Dendritic cell treated with granulocyte-macrophage colony-stimulating factor and Interleukin-4, amounts not matched to agents 40 ng/mL and 50 ng/mL, for 4 days (primary cell): ENCODE data around the gene RHEBL1.

Experiments
- H3K27ac Mint-ChIP-seq: one replicate; pipeline ENCODE4 v1.8.0; 2022; ENCODE audit warnings: mild to moderate bottlenecking, mixed read lengths
- H3K27me3 Mint-ChIP-seq: one replicate; pipeline ENCODE4 v1.8.0; 2022; ENCODE audit warnings: mild to moderate bottlenecking, mixed read lengths
- H3K36me3 Mint-ChIP-seq: one replicate; pipeline ENCODE4 v1.8.0; 2022; ENCODE audit warnings: low read depth, mixed read lengths
- H3K4me1 Mint-ChIP-seq: one replicate; pipeline ENCODE4 v1.8.0; 2022; ENCODE audit warnings: low read depth, mixed read lengths
- H3K4me3 Mint-ChIP-seq: one replicate; pipeline ENCODE4 v1.8.0; 2022; ENCODE audit warnings: mild to moderate bottlenecking, moderate library complexity, mixed read lengths
- H3K9me3 Mint-ChIP-seq: one replicate; pipeline ENCODE4 v1.8.0; 2022; ENCODE audit warnings: mixed read lengths
- intact Hi-C: fragments of 100-400 bp; cut with micrococcal nuclease; formaldehyde crosslinking; loops from one replicate; pipeline ENCODE4 v1.15.0; 2022

Gene RHEBL1

GRCh38 chr12:49031573-49032161 lies 38.1 kb downstream of the RHEBL1 start:
- intact Hi-C loops = no loop called here
- H3K27ac Mint-ChIP-seq = no peak overlapping the region
- peaks cover 23% of the 10 kb centered on the region for H3K4me1 Mint-ChIP-seq
- H3K9me3 Mint-ChIP-seq = no peaks in the 10 kb centered on the region
- no peak overlapping the region for H3K4me3 Mint-ChIP-seq
- peaks cover 100% of the 10 kb centered on the region for H3K36me3 Mint-ChIP-seq
- H3K27me3 Mint-ChIP-seq = no peaks in the 10 kb centered on the region

- peaks cover 100% of the 10 kb centered on the region for H3K36me3 Mint-ChIP-seq
- no peak overlapping the region for H3K4me3 Mint-ChIP-seq
- no peaks in the 10 kb centered on the region for H3K9me3 Mint-ChIP-seq
- intact Hi-C loops = no loop called here
- peaks cover 23% of the 10 kb centered on the region for H3K4me1 Mint-ChIP-seq
- no peak overlapping the region for H3K27ac Mint-ChIP-seq
- H3K27me3 Mint-ChIP-seq = no peaks in the 10 kb centered on the region
Observed at GRCh38 chr12:49030714-49031572, 38.8 kb downstream of the RHEBL1 start.

- intact Hi-C loops = no loop called here
- no peak overlapping the region for H3K27ac Mint-ChIP-seq
- H3K27me3 Mint-ChIP-seq = no peaks in the 10 kb centered on the region
- H3K9me3 Mint-ChIP-seq = no peaks in the 10 kb centered on the region
- no peak overlapping the region for H3K4me3 Mint-ChIP-seq
- H3K4me1 Mint-ChIP-seq = peaks cover 23% of the 10 kb centered on the region
- H3K36me3 Mint-ChIP-seq = peaks cover 99% of the 10 kb centered on the region
Observed at GRCh38 chr12:49030119-49030518, 39.7 kb downstream of the RHEBL1 start.

GRCh38 chr12:49028666-49029275 lies 41.0 kb downstream of the RHEBL1 start:
- intact Hi-C loops = no loop called here

GRCh38 chr12:49027846-49028555 lies 41.8 kb downstream of the RHEBL1 start:
- Mint-ChIP-seq H3K27me3 (no peaks in the 10 kb centered on the region), H3K27ac (peak overlapping the region; percentile 70), H3K9me3 (no peaks in the 10 kb centered on the region), H3K36me3 (peaks cover 99% of the 10 kb centered on the region), H3K4me1 (peaks cover 23% of the 10 kb centered on the region), H3K4me3 (no peak overlapping the region)
- intact Hi-C loops = no loop called here

More at GRCh38 chr12:49028666-49029275, 41.0 kb downstream of the RHEBL1 start:
- Mint-ChIP-seq H3K9me3 (no peaks in the 10 kb centered on the region), H3K27me3 (no peaks in the 10 kb centered on the region), H3K36me3 (peaks cover 99% of the 10 kb centered on the region), H3K4me3 (no peak overlapping the region), H3K4me1 (peaks cover 23% of the 10 kb centered on the region), H3K27ac (no peak overlapping the region)

GRCh38 chr12:49026678-49027480 lies 42.9 kb downstream of the RHEBL1 start:
- Mint-ChIP-seq H3K27me3 (no peaks in the 10 kb centered on the region), H3K36me3 (peaks cover 99% of the 10 kb centered on the region), H3K4me1 (peaks cover 23% of the 10 kb centered on the region), H3K4me3 (no peak overlapping the region), H3K9me3 (no peaks in the 10 kb centered on the region), H3K27ac (peak overlapping the region; percentile 70)
- intact Hi-C loops = no loop called here

GRCh38 chr12:49026101-49026500 lies 43.7 kb downstream of the RHEBL1 start:
- Mint-ChIP-seq H3K9me3 (no peaks in the 10 kb centered on the region), H3K27me3 (no peaks in the 10 kb centered on the region), H3K27ac (no peak overlapping the region), H3K36me3 (peaks cover 99% of the 10 kb centered on the region), H3K4me3 (no peak overlapping the region), H3K4me1 (peaks cover 17% of the 10 kb centered on the region)
- intact Hi-C loops = no loop called here

- Mint-ChIP-seq H3K36me3 (peaks cover 99% of the 10 kb centered on the region), H3K9me3 (no peaks in the 10 kb centered on the region), H3K4me1 (peaks cover 18% of the 10 kb centered on the region), H3K27me3 (no peaks in the 10 kb centered on the region), H3K4me3 (no peak overlapping the region), H3K27ac (no peak overlapping the region)
- intact Hi-C loops = no loop called here
Observed at GRCh38 chr12:49025463-49025862, 44.3 kb downstream of the RHEBL1 start.

GRCh38 chr12:49024543-49024942 lies 45.2 kb downstream of the RHEBL1 start:
- H3K4me3 Mint-ChIP-seq = no peak overlapping the region
- peaks cover 25% of the 10 kb centered on the region for H3K4me1 Mint-ChIP-seq
- peaks cover 92% of the 10 kb centered on the region for H3K36me3 Mint-ChIP-seq
- no peaks in the 10 kb centered on the region for H3K9me3 Mint-ChIP-seq
- no peak overlapping the region for H3K27ac Mint-ChIP-seq
- no peaks in the 10 kb centered on the region for H3K27me3 Mint-ChIP-seq
- intact Hi-C loops = no loop called here

GRCh38 chr12:49023812-49024211 lies 46.0 kb downstream of the RHEBL1 start:
- peaks cover 33% of the 10 kb centered on the region for H3K4me1 Mint-ChIP-seq
- H3K4me3 Mint-ChIP-seq = no peak overlapping the region
- no peak overlapping the region for H3K27ac Mint-ChIP-seq
- H3K27me3 Mint-ChIP-seq = no peaks in the 10 kb centered on the region
- H3K36me3 Mint-ChIP-seq = peaks cover 84% of the 10 kb centered on the region
- no peaks in the 10 kb centered on the region for H3K9me3 Mint-ChIP-seq
- intact Hi-C loops = no loop called here

GRCh38 chr12:49022558-49023178 lies 47.1 kb downstream of the RHEBL1 start:
- H3K9me3 Mint-ChIP-seq = no peaks in the 10 kb centered on the region
- H3K4me3 Mint-ChIP-seq = no peak overlapping the region
- H3K4me1 Mint-ChIP-seq = peaks cover 23% of the 10 kb centered on the region
- intact Hi-C loops = no loop called here
- H3K27ac Mint-ChIP-seq = no peak overlapping the region
- H3K36me3 Mint-ChIP-seq = peaks cover 73% of the 10 kb centered on the region
- H3K27me3 Mint-ChIP-seq = no peaks in the 10 kb centered on the region

- H3K27me3 Mint-ChIP-seq = no peaks in the 10 kb centered on the region
- H3K36me3 Mint-ChIP-seq = peaks cover 68% of the 10 kb centered on the region
- H3K9me3 Mint-ChIP-seq = no peaks in the 10 kb centered on the region
- H3K4me3 Mint-ChIP-seq = no peak overlapping the region
- peak overlapping the region; percentile 58 for H3K27ac Mint-ChIP-seq
- intact Hi-C loops = no loop called here
- H3K4me1 Mint-ChIP-seq = peaks cover 30% of the 10 kb centered on the region
Observed at GRCh38 chr12:49021292-49021915, 48.4 kb downstream of the RHEBL1 start.
